GM23338 (cell line): ENCODE data around the gene GUCA2B. TPM values are rescaled to one million over a fixed set of nuclear protein-coding genes. Genes with fewer than 3 reads are reported as not detected.

Experiments
- ATAC-seq: fragments of 200-7000 bp; cut with Tn5 transposase; 3 replicates; pipeline ENCODE4 v1.9.1; 2020
- DNase-seq: peaks from one replicate; pipeline ENCODE4 v3.0.0-alpha.2; 2015; ENCODE audit warnings: low spot score
- H2AFZ ChIP-seq: fragments of 200-600 bp; sonication (generic); 2 replicates; pipeline ENCODE4 v1.8.0; 2016; ENCODE audit warnings: antibody characterized with exemption, mild to moderate bottlenecking, moderate library complexity
- H3F3A ChIP-seq: fragments of 200-600 bp; sonication (generic); replicated peaks from 2 replicates; pipeline ENCODE4 v1.8.0; 2017; ENCODE audit warnings: antibody characterized with exemption, mixed run types, low read depth
- H3K27ac ChIP-seq: fragments of 200-600 bp; sonication (generic); 2 replicates; pipeline ENCODE4 v1.6.1; 2016; ENCODE audit warnings: low read depth
- H3K27me3 ChIP-seq: fragments of 200-600 bp; sonication (generic); 2 replicates; pipeline ENCODE4 v1.8.0; 2016; ENCODE audit warnings: mild to moderate bottlenecking, mixed run types, moderate library complexity; ENCODE audit not compliant: insufficient read depth
- H3K36me3 ChIP-seq: fragments of 200-600 bp; sonication (generic); 2 replicates; pipeline ENCODE4 v1.8.0; 2016; ENCODE audit warnings: mild to moderate bottlenecking; ENCODE audit not compliant: insufficient read depth
- H3K4me1 ChIP-seq: fragments of 200-600 bp; sonication (generic); 2 replicates; pipeline ENCODE4 v1.8.0; 2016; ENCODE audit warnings: mild to moderate bottlenecking, moderate library complexity; ENCODE audit not compliant: insufficient read depth
- H3K4me2 ChIP-seq: fragments of 200-600 bp; sonication (generic); 2 replicates; pipeline ENCODE4 v1.7.1; 2017; ENCODE audit warnings: mixed run types
- H3K4me3 ChIP-seq: fragments of 200-600 bp; sonication (generic); 2 replicates; pipeline ENCODE4 v1.6.1; 2016; ENCODE audit warnings: mixed run types
- H3K79me2 ChIP-seq: fragments of 200-600 bp; sonication (generic); replicated peaks from 2 replicates; pipeline ENCODE4 v1.8.0; 2017; ENCODE audit warnings: mild to moderate bottlenecking; ENCODE audit not compliant: insufficient read depth
- H3K9me2 ChIP-seq: fragments of 200-600 bp; sonication (generic); 2 replicates; pipeline ENCODE4 v1.8.0; 2017; ENCODE audit not compliant: insufficient read depth
- H4K20me1 ChIP-seq: fragments of 200-600 bp; sonication (generic); replicated peaks from 2 replicates; pipeline ENCODE4 v1.8.0; 2017; ENCODE audit warnings: mild to moderate bottlenecking; ENCODE audit not compliant: insufficient read depth
- H3K27ac Mint-ChIP-seq: 2 replicates; pipeline ENCODE4 v1.8.0; 2020; ENCODE audit warnings: inconsistent platforms, mild to moderate bottlenecking, moderate library complexity, mixed read lengths
- H3K27me3 Mint-ChIP-seq: 3 replicates; pipeline ENCODE4 v1.8.0; 2022; ENCODE audit warnings: low read depth, mild to moderate bottlenecking, moderate library complexity, mixed read lengths, inconsistent platforms; ENCODE audit not compliant: insufficient read depth, poor library complexity
- H3K36me3 Mint-ChIP-seq: 3 replicates; pipeline ENCODE4 v1.8.0; 2021; ENCODE audit warnings: low read depth, mild to moderate bottlenecking, inconsistent platforms, moderate library complexity, mixed read lengths
- H3K4me1 Mint-ChIP-seq: 3 replicates; pipeline ENCODE4 v1.8.0; 2020; ENCODE audit warnings: mild to moderate bottlenecking, inconsistent platforms, mixed read lengths
- H3K4me3 Mint-ChIP-seq: 3 replicates; pipeline ENCODE4 v1.8.0; 2021; ENCODE audit warnings: moderate library complexity, mild to moderate bottlenecking, inconsistent platforms, mixed read lengths
- H3K9me3 Mint-ChIP-seq: 3 replicates; pipeline ENCODE4 v1.8.0; 2020; ENCODE audit warnings: moderate library complexity, mild to moderate bottlenecking, inconsistent platforms, mixed read lengths
- CTCF ChIP-seq, 2 experiments: fragments of 200-600 bp in 1 of 2; sonication (generic) in 1 of 2; conservative IDR thresholded peaks; 2 replicates each; pipeline versions ENCODE4 v1.5.1 to v1.6.1; 2016 to 2017; ENCODE audit warnings: antibody characterized with exemption in 2 of 2, low read depth in 2 of 2, mild to moderate bottlenecking in 2 of 2, moderate library complexity in 1 of 2
- ETS1 ChIP-seq: IDR thresholded peaks from 2 replicates; pipeline ENCODE4 v1.6.1; 2016; ENCODE audit warnings: antibody characterized with exemption
- EZH2 ChIP-seq: fragments of 200-600 bp; sonication (generic); IDR thresholded peaks from one replicate; pipeline ENCODE4 v1.8.0; 2017; ENCODE audit warnings: antibody characterized with exemption, mild to moderate bottlenecking, low read depth; ENCODE audit not compliant: unreplicated experiment
- EZH2phosphoT487 ChIP-seq: fragments of 200-600 bp; sonication (generic); IDR thresholded peaks from one replicate; pipeline ENCODE4 v1.8.1; 2018; ENCODE audit warnings: antibody characterized with exemption; ENCODE audit not compliant: unreplicated experiment
- POLR2AphosphoS5 ChIP-seq: IDR thresholded peaks from 2 replicates; pipeline ENCODE4 v1.6.1; 2016; ENCODE audit warnings: antibody characterized with exemption, low read depth
- STAT1 ChIP-seq: IDR thresholded peaks from one replicate; pipeline ENCODE4 v1.6.1; 2016; ENCODE audit warnings: antibody characterized with exemption; ENCODE audit not compliant: unreplicated experiment
- ZNF114 ChIP-seq: fragments of 250-450 bp; sonication (Bioruptor Pico); IDR thresholded peaks from 2 replicates; pipeline ENCODE4 v1.5.0; 2020; ENCODE audit warnings: mild to moderate bottlenecking, moderate library complexity
- polyA plus RNA-seq: library from polyadenylated mRNA; unstranded; fragments of >200 nt; fragmentation: Nextera tagmentation; extraction: Ambion mirVana; gene quantifications from 2 replicates; pipeline ENCODE4 v1.2.1, GENCODE V29; 2016
- total RNA-seq: library from RNA; depleted of rRNA; stranded (reverse); fragments of >200 nt; shearing (Covaris generic); gene quantifications from 2 replicates; pipeline ENCODE4 v1.2.3, GENCODE V29; 2014

Gene GUCA2B
- total and polyA plus RNA-seq, 2 experiments from 2014 or later, result not detected

- TF ChIP-seq ETS1 (no peak), EZH2 (no peak)
Measured at GRCh38 chr1:42145389-42145716, 7.9 kb upstream of the GUCA2B start (continued).

GRCh38 chr1:42145764-42146625 is 7.2 kb upstream of the GUCA2B start:
- H2AFZ ChIP-seq, result peak overlapping the region; percentile 82; the same call in 1 of the 2 replicates
- no peaks in the 10 kb centered on the region for H3F3A ChIP-seq
- no peaks in the 10 kb centered on the region for H3K9me2 ChIP-seq
- H3K27me3 Mint-ChIP-seq, result no peaks in the 10 kb centered on the region
- H3K4me2 ChIP-seq, result peak overlapping the region; percentile 75; the same call in 1 of the 2 replicates
- no peak overlapping the region for H3K27ac ChIP-seq
- peak; percentile 40 for ATAC-seq
- DNase-seq, result peak; percentile 21
- H3K4me1 ChIP-seq, result no peaks in the 10 kb centered on the region; the same call in 1 of the 2 replicates
- no peak overlapping the region for H3K27ac Mint-ChIP-seq
- H4K20me1 ChIP-seq, result no peaks in the 10 kb centered on the region
- no peak for TF ChIP-seq STAT1
- TF ChIP-seq EZH2phosphoT487, result no peak
- TF ChIP-seq POLR2AphosphoS5, result no peak
- no peak for TF ChIP-seq CTCF (conservative IDR thresholded peaks at IDR 0.05; ENCODE audit: low read depth in 2 of 2)
- no peak for TF ChIP-seq ZNF114 (CRISPR knock-in tag)
- TF ChIP-seq ETS1, result no peak
- no peaks in the 10 kb centered on the region for H3K36me3 Mint-ChIP-seq
- H3K79me2 ChIP-seq, result no peaks in the 10 kb centered on the region
- H3K36me3 ChIP-seq, result no peaks in the 10 kb centered on the region
- H3K27me3 ChIP-seq, result no peaks in the 10 kb centered on the region
- no peaks in the 10 kb centered on the region for H3K4me1 Mint-ChIP-seq
- no peak overlapping the region for H3K4me3 ChIP-seq
- no peak overlapping the region for H3K4me3 Mint-ChIP-seq
- H3K9me3 Mint-ChIP-seq, result no peaks in the 10 kb centered on the region
